Measurements from ENCODE around the gene ATP2A1. TPM values are rescaled to one million over a fixed set of nuclear protein-coding genes. Genes with fewer than 3 reads are reported as not detected.

The ATP2A1 gene
- total RNA-seq, 1 experiment from 2014 or later: 3.0 TPM

DNA sequence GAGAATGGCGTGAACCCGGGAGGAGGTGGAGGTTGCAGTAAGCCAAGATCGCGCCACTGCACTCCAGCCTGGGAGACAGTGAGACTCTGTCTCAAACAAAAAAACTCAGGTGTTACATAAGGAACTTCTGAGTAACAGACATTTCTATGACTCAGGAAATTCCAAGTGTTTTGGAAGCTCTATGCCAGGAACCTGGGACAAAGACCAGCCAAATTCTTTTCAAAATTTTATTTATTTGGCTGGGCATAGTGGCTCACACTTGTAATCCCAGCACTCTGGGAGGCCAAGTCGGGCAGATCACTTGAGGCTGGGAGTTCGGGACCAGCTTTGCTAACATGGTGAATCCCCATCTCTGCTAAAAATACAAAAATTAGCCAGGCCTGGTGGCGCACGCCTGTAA is 19.9 kb upstream of the ATP2A1 start:
- no peaks in the 10 kb centered on the region for H3K9me3 ChIP-seq (ENCODE audit: low read depth, low read length, poor library complexity, severe bottlenecking)
- no peak overlapping the region for H3K4me3 ChIP-seq (ENCODE audit: low read depth, low read length, poor library complexity, severe bottlenecking)
- no peaks in the 10 kb centered on the region for H3K36me3 ChIP-seq (ENCODE audit: insufficient read depth, low read length, poor library complexity, severe bottlenecking)
- H3K4me1 ChIP-seq (ENCODE audit: insufficient read depth, low read length, poor library complexity, severe bottlenecking): peaks cover 7% of the 10 kb centered on the region
- DNase-seq (ENCODE audit: low spot score): no peak
- ChIA-PET POLR2A (ENCODE audit: low non-redundant PET) (interaction anchor here (0.9 kb wide), 1 partner anchor 11 kb away, joined by 4 read pairs; no protein-coding TSS in a partner anchor), CTCF (no interaction called here)
- H3K27me3 ChIP-seq (replicated peaks; ENCODE audit: insufficient read depth, low read depth, low read length, poor library complexity): no peaks in the 10 kb centered on the region
- H3K27ac ChIP-seq (ENCODE audit: low read depth, low read length, poor library complexity, severe bottlenecking): no peak overlapping the region
- intact Hi-C loops (cut with micrococcal nuclease; ENCODE audit: unreplicated experiment): no loop called here
- TF ChIP-seq, protein P1, sequence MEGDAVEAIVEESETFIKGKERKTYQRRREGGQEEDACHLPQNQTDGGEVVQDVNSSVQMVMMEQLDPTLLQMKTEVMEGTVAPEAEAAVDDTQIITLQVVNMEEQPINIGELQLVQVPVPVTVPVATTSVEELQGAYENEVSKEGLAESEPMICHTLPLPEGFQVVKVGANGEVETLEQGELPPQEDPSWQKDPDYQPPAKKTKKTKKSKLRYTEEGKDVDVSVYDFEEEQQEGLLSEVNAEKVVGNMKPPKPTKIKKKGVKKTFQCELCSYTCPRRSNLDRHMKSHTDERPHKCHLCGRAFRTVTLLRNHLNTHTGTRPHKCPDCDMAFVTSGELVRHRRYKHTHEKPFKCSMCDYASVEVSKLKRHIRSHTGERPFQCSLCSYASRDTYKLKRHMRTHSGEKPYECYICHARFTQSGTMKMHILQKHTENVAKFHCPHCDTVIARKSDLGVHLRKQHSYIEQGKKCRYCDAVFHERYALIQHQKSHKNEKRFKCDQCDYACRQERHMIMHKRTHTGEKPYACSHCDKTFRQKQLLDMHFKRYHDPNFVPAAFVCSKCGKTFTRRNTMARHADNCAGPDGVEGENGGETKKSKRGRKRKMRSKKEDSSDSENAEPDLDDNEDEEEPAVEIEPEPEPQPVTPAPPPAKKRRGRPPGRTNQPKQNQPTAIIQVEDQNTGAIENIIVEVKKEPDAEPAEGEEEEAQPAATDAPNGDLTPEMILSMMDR (conservative IDR thresholded peaks at IDR 0.05; ENCODE audit: low read depth, low read length): no peak
- no peak for TF ChIP-seq EZH2 (IDR thresholded peaks at IDR 0.05; ENCODE audit: borderline replicate concordance, low read depth, low read length, poor library complexity, severe bottlenecking)
- BruUV-seq (replicated peaks): no TSS peak

DNA sequence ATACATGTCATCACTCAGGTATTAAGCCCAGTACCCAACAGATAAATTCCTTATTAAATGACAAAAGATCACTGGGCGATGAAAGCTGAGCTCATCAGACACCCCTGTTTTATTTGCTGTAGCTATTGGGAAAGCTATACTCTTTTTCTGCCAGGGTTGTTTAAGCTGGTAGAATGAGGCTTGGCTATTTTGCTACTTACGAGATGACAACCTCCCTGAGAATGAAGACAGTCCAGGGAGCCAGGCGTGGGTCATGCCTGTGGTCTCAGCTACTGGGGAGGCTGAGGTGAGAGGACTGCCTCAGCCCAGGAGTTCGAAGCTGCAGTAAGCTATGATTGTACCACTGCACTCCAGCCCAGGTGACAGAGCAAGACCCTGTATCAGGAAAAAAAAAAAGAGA is 19.0 kb upstream of the ATP2A1 start:
- no peak for DNase-seq (ENCODE audit: low spot score)
- Histone ChIP-seq H3K27me3 (replicated peaks; ENCODE audit: insufficient read depth, low read depth, low read length, poor library complexity) (no peaks in the 10 kb centered on the region), H3K4me3 (ENCODE audit: low read depth, low read length, poor library complexity, severe bottlenecking) (no peak overlapping the region), H3K36me3 (ENCODE audit: insufficient read depth, low read length, poor library complexity, severe bottlenecking) (no peaks in the 10 kb centered on the region), H3K4me1 (ENCODE audit: insufficient read depth, low read length, poor library complexity, severe bottlenecking) (peaks cover 7% of the 10 kb centered on the region), H3K27ac (ENCODE audit: low read depth, low read length, poor library complexity, severe bottlenecking) (no peak overlapping the region), H3K9me3 (ENCODE audit: low read depth, low read length, poor library complexity, severe bottlenecking) (no peaks in the 10 kb centered on the region)
- CTCF ChIA-PET: no interaction called here
- TF ChIP-seq EZH2 (IDR thresholded peaks at IDR 0.05; ENCODE audit: borderline replicate concordance, low read depth, low read length, poor library complexity, severe bottlenecking): no peak
- TF ChIP-seq, protein P1 (conservative IDR thresholded peaks at IDR 0.05; ENCODE audit: low read depth, low read length): no peak
- POLR2A ChIA-PET (ENCODE audit: low non-redundant PET): interaction anchor here (0.6 kb wide), 1 partner anchor 36 kb away, joined by 10 read pairs; the partner anchor contains the start of gene ATXN2L
- intact Hi-C loops (cut with micrococcal nuclease; ENCODE audit: unreplicated experiment): no loop called here
- BruUV-seq (replicated peaks): no TSS peak

DNA sequence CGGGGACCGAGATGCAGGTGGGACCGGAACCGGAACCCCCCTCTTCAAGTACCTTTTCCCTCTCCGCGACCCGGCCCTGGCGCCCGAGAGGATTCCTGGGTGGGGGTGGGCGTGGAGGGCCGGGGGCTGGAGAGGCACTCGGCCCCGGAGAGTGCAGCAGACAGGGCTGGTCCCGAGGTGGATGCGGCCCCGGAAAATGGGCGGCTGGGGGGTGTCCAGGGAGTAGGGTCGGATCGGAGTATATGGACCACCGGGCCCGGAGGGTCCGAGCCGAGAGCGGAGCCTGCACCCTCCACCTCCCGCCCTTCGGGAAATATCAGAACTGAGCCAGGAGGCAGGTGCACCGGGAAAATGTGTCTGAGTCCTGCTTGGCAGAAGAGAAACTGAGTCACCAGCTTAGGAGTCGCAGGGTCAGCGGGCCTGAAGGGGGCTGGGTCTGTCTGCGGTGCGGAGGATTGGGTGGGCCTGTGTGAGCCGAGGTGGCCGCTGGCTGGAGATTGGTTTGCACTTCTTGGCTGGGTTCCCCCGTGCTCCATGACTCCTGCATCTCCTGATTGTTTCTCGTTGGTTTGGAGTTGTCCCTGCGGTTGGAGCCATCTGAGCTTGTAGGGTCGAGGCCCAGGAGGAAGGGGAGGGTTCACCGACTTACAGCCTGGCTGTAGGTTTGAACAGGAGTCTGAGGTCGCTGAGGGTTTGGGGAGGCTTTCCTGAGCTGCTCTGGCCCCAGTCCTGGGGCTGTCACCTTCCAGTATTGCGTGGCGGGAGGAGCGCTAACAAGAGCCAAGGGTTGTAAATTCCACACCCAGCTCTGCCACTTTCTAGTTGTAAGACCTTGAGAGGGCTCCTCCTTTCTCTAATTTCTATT is 14.1 kb upstream of the ATP2A1 start:
- DNase-seq (ENCODE audit: low spot score): no peak
- no TSS peak for BruUV-seq (replicated peaks)
- H3K27me3 ChIP-seq (replicated peaks; ENCODE audit: insufficient read depth, low read depth, low read length, poor library complexity): no peaks in the 10 kb centered on the region

More for the DNA sequence above, 14.1 kb upstream of the ATP2A1 start:
- ChIA-PET POLR2A (ENCODE audit: low non-redundant PET) (interaction anchor here (0.5 to 0.6 kb wide), 3 partner anchors 17 to 282 kb away, joined by 3 to 7 read pairs (median 3); no protein-coding TSS in a partner anchor), CTCF (no interaction called here)
- no peak for TF ChIP-seq EZH2 (IDR thresholded peaks at IDR 0.05; ENCODE audit: borderline replicate concordance, low read depth, low read length, poor library complexity, severe bottlenecking)
- TF ChIP-seq, protein P1 (conservative IDR thresholded peaks at IDR 0.05; ENCODE audit: low read depth, low read length): no peak
- intact Hi-C loops (cut with micrococcal nuclease; ENCODE audit: unreplicated experiment): loop anchor here (1.0 kb wide), 1 partner anchor 18 kb away; the partner anchor contains the start of gene TUFM
- Histone ChIP-seq H3K4me3 (ENCODE audit: low read depth, low read length, poor library complexity, severe bottlenecking) (peak overlapping the region; percentile 87), H3K4me1 (ENCODE audit: insufficient read depth, low read length, poor library complexity, severe bottlenecking) (peaks cover 14% of the 10 kb centered on the region), H3K9me3 (ENCODE audit: low read depth, low read length, poor library complexity, severe bottlenecking) (no peaks in the 10 kb centered on the region), H3K27ac (ENCODE audit: low read depth, low read length, poor library complexity, severe bottlenecking) (peak overlapping the region; percentile 93), H3K36me3 (ENCODE audit: insufficient read depth, low read length, poor library complexity, severe bottlenecking) (peaks cover 15% of the 10 kb centered on the region)

Measured in A673 (cell line).